Sciatic nerve (tissue), 2 donors: ENCODE measurements around the gene CAMSAP1. TPM values are rescaled to one million over a fixed set of nuclear protein-coding genes. Genes with fewer than 3 reads are reported as not detected.

ENCODE experiments used
- ATAC-seq: fragments of 200-7000 bp; cut with Tn5 transposase; one replicate; pipeline ENCODE4 v1.9.1; 2020; ENCODE audit warnings: mild to moderate bottlenecking, moderate library complexity
- DNase-seq: peaks from one replicate; pipeline ENCODE4 v3.0.0-alpha.2; 2020; ENCODE audit warnings: low spot score
- intact Hi-C: fragments of 100-400 bp; cut with DNase I; formaldehyde crosslinking; loops from one replicate; pipeline ENCODE4 v1.14.2; 2022
- total RNA-seq: library from RNA; stranded (reverse); fragmentation: NEBNext Ultra II Directional; extraction: Animal tissue kit (Norgen Biotek cat#: 25700); gene quantifications from one replicate; pipeline ENCODE4 v1.2.1, GENCODE V29; 2021
- donor health status: DM: no; HTN: no; CAD: no.
- donor health status: DM: no; HTN: no; CAD: no.

The CAMSAP1 gene
- total RNA-seq, 1 donor from 2014 or later = 39.8 TPM

GRCh38 chr9:135809166-135809565 is 98.2 kb downstream of the CAMSAP1 start:
- intact Hi-C loops = no loop called here
- ATAC-seq (no peak), DNase-seq (peak; percentile 18)

GRCh38 chr9:135805422-135806022 is 101.8 kb downstream of the CAMSAP1 start:
- DNase-seq (no peak), ATAC-seq (no peak)
- intact Hi-C loops = no loop called here

- DNase-seq = no peak
- ATAC-seq = no peak
- intact Hi-C loops = no loop called here
Observed at GRCh38 chr9:135804581-135805421, 102.5 kb downstream of the CAMSAP1 start.

GRCh38 chr9:135803441-135803840 is 103.9 kb downstream of the CAMSAP1 start:
- ATAC-seq (no peak), DNase-seq (no peak)
- intact Hi-C loops = no loop called here

- intact Hi-C loops = no loop called here
- DNase-seq (no peak), ATAC-seq (no peak)
Observed at GRCh38 chr9:135802876-135803419, 104.4 kb downstream of the CAMSAP1 start.

GRCh38 chr9:135801070-135801469 is 106.3 kb downstream of the CAMSAP1 start:
- ATAC-seq (no peak), DNase-seq (no peak)
- intact Hi-C loops = no loop called here

GRCh38 chr9:135799261-135799660 is 108.1 kb downstream of the CAMSAP1 start:
- DNase-seq (no peak), ATAC-seq (no peak)
- intact Hi-C loops = no loop called here

- intact Hi-C loops = no loop called here
- DNase-seq (no peak), ATAC-seq (no peak)
Observed at GRCh38 chr9:135798263-135798585, 109.1 kb downstream of the CAMSAP1 start.

- DNase-seq (no peak), ATAC-seq (peak; percentile 39)
- intact Hi-C loops = no loop called here
Observed at GRCh38 chr9:135797507-135798262, 109.7 kb downstream of the CAMSAP1 start.

GRCh38 chr9:135796784-135797485 is 110.4 kb downstream of the CAMSAP1 start:
- no peak for ATAC-seq

GRCh38 chr9:135795391-135795790 is 112.0 kb downstream of the CAMSAP1 start:
- ATAC-seq (no peak), DNase-seq (no peak)
- intact Hi-C loops = no loop called here

More at GRCh38 chr9:135796784-135797485, 110.4 kb downstream of the CAMSAP1 start:
- intact Hi-C loops = no loop called here
- DNase-seq = no peak

GRCh38 chr9:135794361-135794885 is 112.9 kb downstream of the CAMSAP1 start:
- no peak for ATAC-seq
- intact Hi-C loops = no loop called here

GRCh38 chr9:135794057-135794335 is 113.3 kb downstream of the CAMSAP1 start:
- intact Hi-C loops = no loop called here
- DNase-seq = no peak

More at GRCh38 chr9:135794361-135794885, 112.9 kb downstream of the CAMSAP1 start:
- no peak for DNase-seq

GRCh38 chr9:135793221-135794056 is 113.9 kb downstream of the CAMSAP1 start:
- ATAC-seq (no peak), DNase-seq (no peak)
- intact Hi-C loops = no loop called here

More at GRCh38 chr9:135794057-135794335, 113.3 kb downstream of the CAMSAP1 start:
- ATAC-seq = no peak

GRCh38 chr9:135792268-135793128 is 114.8 kb downstream of the CAMSAP1 start:
- intact Hi-C loops = no loop called here

GRCh38 chr9:135791431-135792267 is 115.7 kb downstream of the CAMSAP1 start:
- DNase-seq (no peak), ATAC-seq (no peak)
- intact Hi-C loops = no loop called here

More at GRCh38 chr9:135792268-135793128, 114.8 kb downstream of the CAMSAP1 start:
- ATAC-seq (no peak), DNase-seq (no peak)
